Tibial artery (tissue), 4 donors: ENCODE results near the gene EFNB2.

ENCODE experiments used
- DNase-seq, 2 donors: peaks; one replicate each; pipeline ENCODE4 v3.0.0-alpha.2; 2019
- H3K27ac ChIP-seq, 2 donors: fragments of 200-600 bp; sonication (generic) in 1 of 2; 1 replicate in 1 of 2; 2 replicates in 1 of 2; pipeline ENCODE4 v1.5.1; 2018 to 2019; ENCODE audit warnings: mild to moderate bottlenecking in 1 of 2
- H3K27me3 ChIP-seq, 2 donors: fragments of 200-600 bp; sonication (generic) in 1 of 2; one replicate each; pipeline versions ENCODE4 v1.5.1 to v1.6.0; 2016 to 2019
- H3K36me3 ChIP-seq, 3 donors: fragments of 200-600 bp; sonication (generic) in 2 of 3; one replicate each; pipeline ENCODE4 v1.5.1; 2016 to 2019; ENCODE audit warnings: mild to moderate bottlenecking in 2 of 3
- H3K4me1 ChIP-seq, 4 donors: fragments of 200-600 bp; sonication (generic) in 2 of 4; 1 replicate in 3 of 4; 2 replicates in 1 of 4; pipeline ENCODE4 v1.5.1; 2016 to 2019
- H3K4me3 ChIP-seq, 2 donors: fragments of 200-600 bp; sonication (generic) in 1 of 2; 1 replicate in 1 of 2; 2 replicates in 1 of 2; pipeline ENCODE4 v1.5.1; 2018 to 2019; ENCODE audit warnings: mild to moderate bottlenecking in 2 of 2
- H3K9me3 ChIP-seq, 3 donors: fragments of 200-600 bp; sonication (generic) in 1 of 3; one replicate each; pipeline ENCODE4 v1.5.1; 2016 to 2019
- CTCF ChIP-seq, 2 experiments: fragments of 200-600 bp in 1 of 2; fragments of 450-650 bp in 1 of 2; IDR thresholded peaks; one replicate each; pipeline ENCODE4 v1.5.1; 2017 to 2019; ENCODE audit warnings: antibody characterized with exemption in 2 of 2, mild to moderate bottlenecking in 1 of 2, moderate library complexity in 1 of 2
- intact Hi-C: fragments of 100-400 bp; cut with DNase I; formaldehyde crosslinking; loops from one replicate; pipeline ENCODE4 v1.15.0; 2023; ENCODE audit warnings: low total_unique reads

EFNB2 gene

DNA sequence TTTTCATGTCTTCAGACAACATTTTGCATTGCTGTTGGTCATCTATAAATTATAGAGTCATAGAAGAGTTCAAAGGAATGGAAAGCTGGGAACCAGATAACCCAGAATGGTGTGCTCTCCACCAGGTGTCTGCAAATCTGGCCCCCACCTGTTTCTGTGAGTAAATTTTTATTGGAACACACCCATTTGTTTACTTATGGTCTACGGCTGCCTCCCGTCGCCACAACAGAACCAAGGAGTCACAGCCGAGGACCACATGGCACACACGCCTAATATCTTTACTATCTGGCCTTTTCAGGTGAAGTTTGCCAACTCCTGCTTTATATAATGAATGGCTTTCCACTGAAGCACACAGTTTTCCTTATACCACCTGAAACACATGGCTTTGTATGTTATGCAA lies 58.2 kb downstream of the EFNB2 start:
- Histone ChIP-seq H3K27ac (no peak overlapping the region), H3K27me3 (no peaks in the 10 kb centered on the region), H3K4me1 (peaks cover 0 to 19% (median 6%) of the 10 kb centered on the region in 4 donors), H3K36me3 (no peaks in the 10 kb centered on the region), H3K9me3 (no peaks in the 10 kb centered on the region), H3K4me3 (no peak overlapping the region)
- no peak for DNase-seq
- intact Hi-C loops, result no loop called here
- no peak for TF ChIP-seq CTCF (IDR thresholded peaks at IDR 0.05)

- Histone ChIP-seq H3K4me1 (peaks cover 0 to 17% (median 1%) of the 10 kb centered on the region in 4 donors), H3K27ac (no peak overlapping the region), H3K4me3 (no peak overlapping the region), H3K36me3 (no peaks in the 10 kb centered on the region), H3K9me3 (no peaks in the 10 kb centered on the region), H3K27me3 (no peaks in the 10 kb centered on the region)
- no peak for DNase-seq
- TF ChIP-seq CTCF (IDR thresholded peaks at IDR 0.05), result no peak
- intact Hi-C loops, result no loop called here
Observed at GRCh38 chr13:106475852-106476251, 59.6 kb downstream of the EFNB2 start.

DNA sequence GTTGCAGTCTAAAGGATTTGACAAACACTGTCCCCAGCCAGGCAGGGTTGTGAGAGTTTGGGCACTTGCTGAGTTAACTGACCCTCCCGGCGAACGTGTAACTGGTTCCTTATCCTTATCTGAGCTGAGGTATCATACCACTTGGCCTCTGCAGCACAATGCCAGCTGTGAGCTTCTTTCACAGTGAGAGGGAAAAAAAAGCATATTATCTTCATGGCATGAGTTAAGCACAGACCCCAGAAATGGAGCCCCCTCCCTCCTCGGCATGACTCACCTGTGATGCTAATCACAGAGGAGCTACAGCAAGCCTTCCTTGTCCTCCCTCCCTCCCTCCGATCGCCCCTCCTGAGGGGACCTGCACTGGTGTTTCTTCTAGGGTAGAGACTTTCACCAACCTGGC lies 60.5 kb downstream of the EFNB2 start:
- H3K9me3 ChIP-seq, result no peaks in the 10 kb centered on the region
- no peaks in the 10 kb centered on the region for H3K27me3 ChIP-seq
- no peak for DNase-seq
- no peaks in the 10 kb centered on the region for H3K36me3 ChIP-seq
- no peak for TF ChIP-seq CTCF (IDR thresholded peaks at IDR 0.05)
- H3K4me3 ChIP-seq, result no peak overlapping the region
- intact Hi-C loops, result no loop called here
- H3K27ac ChIP-seq, result no peak overlapping the region
- peaks cover 0 to 10% (median 0%) of the 10 kb centered on the region in 4 donors for H3K4me1 ChIP-seq

DNA sequence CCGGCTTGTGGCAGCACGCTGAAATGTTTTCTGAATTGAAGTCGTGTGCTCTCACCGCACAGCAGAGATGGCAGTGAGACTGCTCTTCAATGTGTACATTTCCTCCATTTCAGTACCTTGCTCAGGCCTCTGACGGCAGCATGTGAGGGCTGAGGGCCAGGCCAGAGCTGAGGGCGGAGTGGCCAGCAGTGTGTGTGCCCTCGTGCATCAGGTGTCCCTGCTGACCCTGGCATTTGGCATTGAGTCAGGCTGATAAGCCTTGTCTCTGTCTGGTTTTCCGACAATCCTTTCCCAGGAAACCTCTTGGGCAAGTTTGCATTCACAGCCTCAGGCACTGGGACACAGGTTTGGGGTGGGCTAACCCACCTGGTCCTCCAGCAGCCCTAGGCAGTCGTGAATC lies 62.3 kb downstream of the EFNB2 start:
- intact Hi-C loops, result no loop called here
- H3K4me1 ChIP-seq, result peaks cover 0 to 15% (median 3%) of the 10 kb centered on the region in 4 donors
- H3K27me3 ChIP-seq, result no peaks in the 10 kb centered on the region
- no peaks in the 10 kb centered on the region for H3K36me3 ChIP-seq
- H3K4me3 ChIP-seq, result no peak overlapping the region
- no peak for DNase-seq
- no peaks in the 10 kb centered on the region for H3K9me3 ChIP-seq
- H3K27ac ChIP-seq, result no peak overlapping the region
- TF ChIP-seq CTCF (IDR thresholded peaks at IDR 0.05), result no peak

GRCh38 chr13:106472621-106473020 lies 62.8 kb downstream of the EFNB2 start:
- intact Hi-C loops, result no loop called here
- Histone ChIP-seq H3K4me3 (peak overlapping the region in 1 of 2 donors; percentile 19), H3K27me3 (no peaks in the 10 kb centered on the region), H3K36me3 (no peaks in the 10 kb centered on the region), H3K27ac (no peak overlapping the region), H3K9me3 (no peaks in the 10 kb centered on the region), H3K4me1 (peaks cover 0 to 20% (median 8%) of the 10 kb centered on the region in 4 donors)
- no peak for DNase-seq
- TF ChIP-seq CTCF (IDR thresholded peaks at IDR 0.05), result no peak

- H3K9me3 ChIP-seq, result no peaks in the 10 kb centered on the region
- no peak for TF ChIP-seq CTCF (IDR thresholded peaks at IDR 0.05)
- H3K36me3 ChIP-seq, result no peaks in the 10 kb centered on the region
- H3K4me1 ChIP-seq, result peaks cover 0 to 22% (median 9%) of the 10 kb centered on the region in 4 donors
- no peak overlapping the region for H3K27ac ChIP-seq
- no peaks in the 10 kb centered on the region for H3K27me3 ChIP-seq
- DNase-seq, result peak in 1 of 2 donors; percentile 28
- peak overlapping the region; percentile 19 to 21 for H3K4me3 ChIP-seq
- intact Hi-C loops, result no loop called here
Observed at GRCh38 chr13:106471957-106472543, 63.4 kb downstream of the EFNB2 start.
